GM18909 (cell line): ENCODE data around the gene FSD2.
"Not testable (repeated sequence)": the region's sequence is repeated elsewhere in the genome, so short reads cannot be mapped to it uniquely, and the experiment has no call there.

Experiments
- ATAC-seq: cut with Tn5 transposase; IDR thresholded peaks from one replicate; pipeline ENCODE4 v1.9.1; 2021; ENCODE audit warnings: mild to moderate bottlenecking; ENCODE audit not compliant: unreplicated experiment, poor library complexity

The FSD2 gene

GRCh38 chr15:82798531-82799166 lies 7.2 kb downstream of the FSD2 start:
- ATAC-seq: no peak

- no peak for ATAC-seq
Observed at GRCh38 chr15:82798104-82798503, 7.8 kb downstream of the FSD2 start.

- ATAC-seq: no peak
Observed at GRCh38 chr15:82793737-82794136, 12.1 kb downstream of the FSD2 start.

GRCh38 chr15:82792068-82792467 lies 13.8 kb downstream of the FSD2 start:
- no peak for ATAC-seq

- ATAC-seq: no peak
Observed at GRCh38 chr15:82790321-82790720, 15.5 kb downstream of the FSD2 start.

GRCh38 chr15:82789491-82789890 lies 16.4 kb downstream of the FSD2 start:
- no peak for ATAC-seq

GRCh38 chr15:82788496-82788895 lies 17.4 kb downstream of the FSD2 start:
- ATAC-seq: no peak

GRCh38 chr15:82781349-82781748 lies 24.5 kb downstream of the FSD2 start:
- no peak for ATAC-seq

GRCh38 chr15:82778755-82779154 lies 27.1 kb downstream of the FSD2 start:
- ATAC-seq: no peak

GRCh38 chr15:82774496-82774895 lies 31.4 kb downstream of the FSD2 start:
- ATAC-seq: no peak

GRCh38 chr15:82771789-82772607 lies 33.9 kb downstream of the FSD2 start:
- ATAC-seq: no peak

- no peak for ATAC-seq
Observed at GRCh38 chr15:82768414-82769054, 37.3 kb downstream of the FSD2 start.

GRCh38 chr15:82767163-82767829 lies 38.6 kb downstream of the FSD2 start:
- ATAC-seq: no peak

GRCh38 chr15:82766201-82766600 lies 39.7 kb downstream of the FSD2 start:
- not testable (repeated sequence) for ATAC-seq

GRCh38 chr15:82764740-82765139 lies 41.1 kb downstream of the FSD2 start:
- no peak for ATAC-seq

GRCh38 chr15:82764117-82764490 lies 41.8 kb downstream of the FSD2 start:
- no peak for ATAC-seq

GRCh38 chr15:82763361-82764116 lies 42.3 kb downstream of the FSD2 start:
- ATAC-seq: no peak

- ATAC-seq: no peak
Observed at GRCh38 chr15:82751308-82751707, 54.6 kb downstream of the FSD2 start.

- peak; percentile 50 for ATAC-seq
Observed at GRCh38 chr15:82750831-82751180, 55.1 kb downstream of the FSD2 start.
